PC-9 (cell line): ENCODE measurements around the gene LTO1. TPM values are rescaled to one million over a fixed set of nuclear protein-coding genes. Genes with fewer than 3 reads are reported as not detected.

Source experiments
- BruUV-seq: library from RNA; stranded (reverse); fragments of 400-500 nt; replicated peaks from 2 replicates; lab custom pipeline; 2021; lab: Mats Ljungman, UMichigan
- CTCF ChIA-PET: fragments of 300-600 bp; sonication (Branson Sonifier 250); formaldehyde crosslinking; loops from one replicate; lab custom pipeline; 2022; ENCODE audit warnings: antibody characterized with exemption; lab: Charles Lee
- POLR2A ChIA-PET: fragments of 300-600 bp; sonication (Branson Sonifier 250); formaldehyde crosslinking; loops from one replicate; lab custom pipeline; 2022; ENCODE audit warnings: antibody characterized with exemption; ENCODE audit not compliant: unreplicated experiment; lab: Charles Lee
- DNase-seq, 2 experiments: peaks; one replicate each; pipeline versions ENCODE4 v3.0.0 to v3.0.0-alpha.2; 2015 to 2022; ENCODE audit warnings: mixed read lengths in 1 of 2
- H2AFZ ChIP-seq: fragments of 200-600 bp; sonication (generic); 2 replicates; pipeline ENCODE4 v1.8.1; 2017; ENCODE audit warnings: antibody characterized with exemption
- H3F3A ChIP-seq: fragments of 200-600 bp; sonication (generic); 2 replicates; pipeline ENCODE4 v1.8.1; 2017; ENCODE audit warnings: antibody characterized with exemption, mild to moderate bottlenecking, low read depth; ENCODE audit not compliant: insufficient read depth
- H3K27ac ChIP-seq: fragments of 200-600 bp; sonication (generic); 2 replicates; pipeline ENCODE4 v1.6.1; 2016; ENCODE audit warnings: mixed run types
- H3K27me3 ChIP-seq: fragments of 200-600 bp; sonication (generic); 2 replicates; pipeline ENCODE4 v1.6.1; 2016; ENCODE audit warnings: low read depth, mixed run types; ENCODE audit not compliant: insufficient read depth
- H3K36me3 ChIP-seq: fragments of 200-600 bp; sonication (generic); 2 replicates; pipeline ENCODE4 v1.6.1; 2016; ENCODE audit warnings: low read depth, mixed run types
- H3K4me1 ChIP-seq: fragments of 200-600 bp; sonication (generic); replicated peaks from 2 replicates; pipeline ENCODE4 v1.6.1; 2016; ENCODE audit warnings: mixed run types; ENCODE audit not compliant: insufficient read depth
- H3K4me2 ChIP-seq: fragments of 200-600 bp; sonication (generic); 2 replicates; pipeline ENCODE4 v1.6.1; 2017; ENCODE audit warnings: mixed run types
- H3K4me3 ChIP-seq: fragments of 200-600 bp; sonication (generic); 2 replicates; pipeline ENCODE4 v1.6.1; 2016; ENCODE audit warnings: mixed run types
- H3K79me2 ChIP-seq: fragments of 200-600 bp; sonication (generic); 2 replicates; pipeline ENCODE4 v1.6.1; 2017; ENCODE audit warnings: low read depth, mixed run types
- H3K9me2 ChIP-seq: fragments of 200-600 bp; sonication (generic); 2 replicates; pipeline ENCODE4 v1.8.1; 2017; ENCODE audit warnings: mild to moderate bottlenecking; ENCODE audit not compliant: insufficient read depth
- H3K9me3 ChIP-seq: fragments of 200-600 bp; sonication (generic); 2 replicates; pipeline ENCODE4 v1.8.1; 2016; ENCODE audit warnings: low read depth; ENCODE audit not compliant: insufficient read depth
- H4K20me1 ChIP-seq: fragments of 200-600 bp; sonication (generic); 2 replicates; pipeline ENCODE4 v1.8.1; 2017; ENCODE audit not compliant: insufficient read depth
- EZH2 ChIP-seq: fragments of 200-600 bp; sonication (generic); IDR thresholded peaks from 2 replicates; pipeline ENCODE4 v1.8.0; 2017; ENCODE audit warnings: antibody characterized with exemption, low read depth
- intact Hi-C: fragments of 100-400 bp; cut with micrococcal nuclease; formaldehyde crosslinking; loops from one replicate; pipeline ENCODE4 v1.10.0; 2022; ENCODE audit not compliant: unreplicated experiment
- total RNA-seq: library from RNA; stranded (reverse); gene quantifications from 2 replicates; pipeline ENCODE4 v1.2.3, GENCODE V29; 2021
- TF ChIP-seq, protein P1 (sequence below): fragments of 200-600 bp; sonication (generic); conservative IDR thresholded peaks from 2 replicates; pipeline ENCODE4 v1.6.1; 2017; ENCODE audit warnings: mixed run types, antibody characterized with exemption, mild to moderate bottlenecking, moderate library complexity

LTO1 gene
- total RNA-seq, 1 experiment from 2014 or later, result 41.1 TPM

DNA sequence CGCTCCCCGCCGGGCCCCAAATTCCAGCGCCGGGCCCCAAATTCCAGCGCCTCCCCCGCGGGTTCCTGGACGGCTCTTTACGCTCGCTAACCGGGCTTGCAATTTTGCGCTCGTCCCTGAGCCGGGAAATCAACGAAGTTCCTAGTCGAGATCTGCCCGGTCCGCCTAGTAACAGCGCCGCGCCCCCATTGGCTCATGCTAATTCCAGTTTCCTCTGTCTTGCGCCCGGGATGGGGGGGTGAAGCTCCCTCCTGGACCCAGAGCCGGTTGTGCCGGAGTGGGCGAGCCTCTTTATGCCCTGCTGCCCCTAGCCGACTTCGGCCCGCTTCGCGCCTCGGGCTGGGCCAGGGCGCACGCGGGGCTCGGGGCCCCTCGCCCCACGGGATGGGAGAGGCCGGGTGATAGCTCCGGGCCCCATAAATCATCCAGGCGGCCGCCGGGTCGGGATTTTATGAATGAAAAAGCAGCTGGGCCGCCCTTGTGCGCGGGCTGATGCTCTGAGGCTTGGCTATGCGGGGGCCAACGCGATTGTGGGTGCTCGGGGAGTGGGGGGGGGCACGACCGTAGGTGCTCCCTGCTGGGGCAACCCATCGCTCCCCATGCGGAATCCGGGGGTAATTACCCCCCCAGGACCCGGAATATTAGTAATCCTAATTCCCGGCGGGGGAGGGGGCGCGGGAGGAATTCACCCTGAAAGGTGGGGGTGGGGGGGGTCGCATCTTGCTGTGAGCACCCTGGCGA lies 36.0 kb downstream of the LTO1 start:
- Histone ChIP-seq H3K27ac (peak overlapping the region; percentile 93), H3K9me3 (no peaks in the 10 kb centered on the region), H2AFZ (peak overlapping the region; percentile 58; the same call in 1 of the 2 replicates), H3K27me3 (no peaks in the 10 kb centered on the region), H3K9me2 (no peaks in the 10 kb centered on the region), H4K20me1 (peaks cover 7% of the 10 kb centered on the region), H3K4me1 (peaks cover 29% of the 10 kb centered on the region), H3K4me2 (peak overlapping the region; percentile 86), H3K79me2 (peaks cover 54% of the 10 kb centered on the region), H3K36me3 (peaks cover 10% of the 10 kb centered on the region; the same call in 1 of the 2 replicates), H3K4me3 (peak overlapping the region; percentile 99), H3F3A (peaks cover 42% of the 10 kb centered on the region)
- intact Hi-C loops, result loop anchor here (1.0 to 5.0 kb wide), 9 partner anchors 97 to 516 kb away; no protein-coding TSS in a partner anchor
- DNase-seq, result peak; percentile 95 to 97
- POLR2A ChIA-PET, result interaction anchor here (0.6 to 1.0 kb wide), 14 partner anchors 195 to 524 kb away, joined by 3 to 30 read pairs (median 4); no protein-coding TSS in a partner anchor
- CTCF ChIA-PET, result interaction anchor here (0.6 to 1.0 kb wide), 2 partner anchors 119 to 347 kb away, joined by 5 to 6 read pairs; no protein-coding TSS in a partner anchor
- TF ChIP-seq, protein P1, sequence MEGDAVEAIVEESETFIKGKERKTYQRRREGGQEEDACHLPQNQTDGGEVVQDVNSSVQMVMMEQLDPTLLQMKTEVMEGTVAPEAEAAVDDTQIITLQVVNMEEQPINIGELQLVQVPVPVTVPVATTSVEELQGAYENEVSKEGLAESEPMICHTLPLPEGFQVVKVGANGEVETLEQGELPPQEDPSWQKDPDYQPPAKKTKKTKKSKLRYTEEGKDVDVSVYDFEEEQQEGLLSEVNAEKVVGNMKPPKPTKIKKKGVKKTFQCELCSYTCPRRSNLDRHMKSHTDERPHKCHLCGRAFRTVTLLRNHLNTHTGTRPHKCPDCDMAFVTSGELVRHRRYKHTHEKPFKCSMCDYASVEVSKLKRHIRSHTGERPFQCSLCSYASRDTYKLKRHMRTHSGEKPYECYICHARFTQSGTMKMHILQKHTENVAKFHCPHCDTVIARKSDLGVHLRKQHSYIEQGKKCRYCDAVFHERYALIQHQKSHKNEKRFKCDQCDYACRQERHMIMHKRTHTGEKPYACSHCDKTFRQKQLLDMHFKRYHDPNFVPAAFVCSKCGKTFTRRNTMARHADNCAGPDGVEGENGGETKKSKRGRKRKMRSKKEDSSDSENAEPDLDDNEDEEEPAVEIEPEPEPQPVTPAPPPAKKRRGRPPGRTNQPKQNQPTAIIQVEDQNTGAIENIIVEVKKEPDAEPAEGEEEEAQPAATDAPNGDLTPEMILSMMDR, result no peak
- no peak for TF ChIP-seq EZH2
- no TSS peak for BruUV-seq

DNA sequence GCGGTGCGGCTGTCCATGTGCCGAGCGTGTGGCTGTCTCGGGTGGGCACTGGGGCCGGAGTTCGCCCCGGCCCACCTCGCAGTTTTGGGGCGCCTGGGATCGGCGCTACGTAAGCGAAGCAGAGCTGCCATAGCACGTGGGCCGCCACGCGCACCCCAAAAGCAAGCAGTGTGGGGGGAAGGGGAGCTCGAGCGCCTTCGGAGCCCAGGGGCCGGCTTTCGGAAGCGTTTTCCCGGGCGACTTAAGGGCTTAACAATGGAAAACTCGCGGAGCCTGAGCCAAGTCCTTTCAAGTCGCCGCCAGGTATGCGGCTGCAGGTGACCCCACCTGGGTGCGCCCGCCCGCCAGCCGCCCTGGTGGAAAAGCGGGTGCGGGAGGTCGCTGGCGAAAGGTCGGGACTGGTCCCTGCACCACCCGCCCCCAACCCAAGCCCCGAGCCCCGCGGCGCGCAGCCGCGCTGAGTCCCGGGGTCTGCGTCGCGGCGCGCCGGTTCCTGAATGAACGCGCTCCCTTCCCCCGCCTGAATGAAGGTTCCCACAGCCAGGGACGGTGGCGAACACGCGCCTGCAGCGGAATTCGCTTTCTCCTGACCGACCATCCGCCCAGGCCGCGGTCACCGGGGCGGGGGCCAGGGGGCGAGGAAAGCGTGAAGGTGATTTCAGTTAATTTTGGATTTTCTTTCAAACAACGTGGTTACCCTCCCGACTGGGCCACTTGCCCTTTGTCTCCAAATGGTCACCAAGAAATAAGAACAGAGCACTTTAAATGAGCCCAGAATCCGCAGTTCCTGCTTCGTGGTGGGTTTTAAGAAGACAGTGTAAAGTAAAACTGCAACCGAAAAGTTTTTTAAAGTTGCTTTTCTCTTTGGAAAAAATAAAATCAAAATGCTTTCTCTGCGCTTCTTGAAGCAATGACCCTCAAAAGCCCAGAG lies 36.9 kb downstream of the LTO1 start:
- H4K20me1 ChIP-seq, result no peaks in the 10 kb centered on the region
- H3K4me3 ChIP-seq, result peak overlapping the region; percentile 99
- H3K36me3 ChIP-seq, result peaks cover 3% of the 10 kb centered on the region; the same call in 1 of the 2 replicates
- H3F3A ChIP-seq, result peaks cover 35% of the 10 kb centered on the region
- TF ChIP-seq, protein P1, result no peak; the same call in 1 of the 2 replicates
- no peak for TF ChIP-seq EZH2
- peaks cover 45% of the 10 kb centered on the region for H3K79me2 ChIP-seq
- no TSS peak for BruUV-seq
- peak; percentile 85 to 87 for DNase-seq
- CTCF ChIA-PET, result interaction anchor here (0.6 to 1.0 kb wide), 2 partner anchors 118 to 201 kb away, joined by 3 to 6 read pairs; no protein-coding TSS in a partner anchor
- peak overlapping the region; percentile 93 for H3K27ac ChIP-seq
- no peaks in the 10 kb centered on the region for H3K27me3 ChIP-seq
- H3K4me1 ChIP-seq, result peaks cover 22% of the 10 kb centered on the region; the same call in 1 of the 2 replicates
- POLR2A ChIA-PET, result interaction anchor here (0.6 to 1.0 kb wide), 10 partner anchors 194 to 1814 kb away, joined by 3 to 26 read pairs (median 5); no protein-coding TSS in a partner anchor
- H3K9me3 ChIP-seq, result no peaks in the 10 kb centered on the region
- peak overlapping the region; percentile 72 for H2AFZ ChIP-seq
- H3K4me2 ChIP-seq, result peak overlapping the region; percentile 86
- H3K9me2 ChIP-seq, result no peaks in the 10 kb centered on the region
- intact Hi-C loops, result loop anchor here (1.0 to 5.0 kb wide), 3 partner anchors 96 to 515 kb away; no protein-coding TSS in a partner anchor
